ENCODE measurements around the gene ATP10A. TPM values are rescaled to one million over a fixed set of nuclear protein-coding genes. Genes with fewer than 3 reads are reported as not detected.

ATP10A gene
- total RNA-seq, 4 donors from 2014 or later, result 1.6 to 8.2 (median 3.7) TPM

GRCh38 chr15:25844076-25844475, 19.1 kb downstream of the ATP10A start:
- no peak overlapping the region for H3K4me3 ChIP-seq (ENCODE audit: low read depth, poor library complexity, severe bottlenecking)
- 92 to 93% methylated on average over 7 of the region's 7 CpGs for WGBS, 2 donors
- intact Hi-C loops (cut with DNase I; ENCODE audit: low total_unique reads), result no loop called here
- no peak for DNase-seq (ENCODE audit: low spot score in 2 of 2)
- TF ChIP-seq POLR2A (IDR thresholded peaks at IDR 0.05) (no peak), CTCF (IDR thresholded peaks at IDR 0.05) (no peak)

GRCh38 chr15:25839638-25840156, 23.4 kb downstream of the ATP10A start:
- 85 to 93% methylated on average over 10 of the region's 10 CpGs for WGBS, 2 donors
- TF ChIP-seq POLR2A (IDR thresholded peaks at IDR 0.05) (no peak), CTCF (IDR thresholded peaks at IDR 0.05) (no peak)
- intact Hi-C loops (cut with DNase I; ENCODE audit: low total_unique reads), result no loop called here
- no peak overlapping the region for H3K4me3 ChIP-seq (ENCODE audit: low read depth, poor library complexity, severe bottlenecking)
- DNase-seq (ENCODE audit: low spot score in 2 of 2), result no peak

- no peak for DNase-seq (ENCODE audit: low spot score in 2 of 2)
- TF ChIP-seq CTCF (IDR thresholded peaks at IDR 0.05) (no peak), POLR2A (IDR thresholded peaks at IDR 0.05) (no peak)
- WGBS, 2 donors, result 52 to 68% methylated on average over 4 of the region's 4 CpGs
- intact Hi-C loops (cut with DNase I; ENCODE audit: low total_unique reads), result no loop called here
- no peak overlapping the region for H3K4me3 ChIP-seq (ENCODE audit: low read depth, poor library complexity, severe bottlenecking)
Measured at GRCh38 chr15:25838871-25839195, 24.3 kb downstream of the ATP10A start.

- intact Hi-C loops (cut with DNase I; ENCODE audit: low total_unique reads), result no loop called here
- H3K4me3 ChIP-seq (ENCODE audit: low read depth, poor library complexity, severe bottlenecking), result no peak overlapping the region
- DNase-seq (ENCODE audit: low spot score in 2 of 2), result no peak
- WGBS, 2 donors, result 34 to 40% methylated on average over 8 of the region's 8 CpGs
- TF ChIP-seq CTCF (IDR thresholded peaks at IDR 0.05) (no peak), POLR2A (IDR thresholded peaks at IDR 0.05) (no peak)
Measured at GRCh38 chr15:25838191-25838870, 24.8 kb downstream of the ATP10A start.

- intact Hi-C loops (cut with DNase I; ENCODE audit: low total_unique reads), result no loop called here
- 70 to 82% methylated on average over 5 of the region's 5 CpGs for WGBS, 2 donors
- no peak for DNase-seq (ENCODE audit: low spot score in 2 of 2)
- no peak overlapping the region for H3K4me3 ChIP-seq (ENCODE audit: low read depth, poor library complexity, severe bottlenecking)
- TF ChIP-seq POLR2A (IDR thresholded peaks at IDR 0.05) (no peak), CTCF (IDR thresholded peaks at IDR 0.05) (no peak)
Measured at GRCh38 chr15:25832158-25832557, 31.0 kb downstream of the ATP10A start.
